Activated CD4-positive, alpha-beta T cell treated with anti-CD3 and anti-CD28 coated beads for 36 hours (primary cell): ENCODE measurements around the gene GP1BA. TPM values are rescaled to one million over a fixed set of nuclear protein-coding genes. Genes with fewer than 3 reads are reported as not detected.

ENCODE experiments used
- ATAC-seq: fragments of 200-7000 bp; cut with Tn5 transposase; one replicate; pipeline ENCODE4 v1.10.0; 2021; ENCODE audit warnings: mild to moderate bottlenecking, moderate library complexity
- CTCF ChIA-PET: fragments of 350-600 bp; sonication (Branson Sonifier 250); formaldehyde crosslinking; loops from one replicate; lab custom pipeline; 2021; ENCODE audit warnings: antibody characterized with exemption; lab: Charles Lee
- POLR2A ChIA-PET: fragments of 350-600 bp; sonication (Branson Sonifier 250); formaldehyde crosslinking; loops from one replicate; lab custom pipeline; 2021; ENCODE audit warnings: antibody characterized with exemption, inconsistent platforms; lab: Charles Lee
- DNase-seq: peaks from one replicate; pipeline ENCODE4 v3.0.0-alpha.2; 2020
- H3K27ac Mint-ChIP-seq: one replicate; pipeline ENCODE4 v1.8.0; 2021; ENCODE audit warnings: mixed read lengths
- H3K27me3 Mint-ChIP-seq: one replicate; pipeline ENCODE4 v1.8.0; 2021; ENCODE audit warnings: mixed read lengths
- H3K36me3 Mint-ChIP-seq: one replicate; pipeline ENCODE4 v1.8.0; 2021; ENCODE audit warnings: low read depth, mixed read lengths
- H3K4me1 Mint-ChIP-seq: one replicate; pipeline ENCODE4 v1.8.0; 2021; ENCODE audit warnings: mixed read lengths
- H3K4me3 Mint-ChIP-seq: one replicate; pipeline ENCODE4 v1.8.0; 2021; ENCODE audit warnings: mild to moderate bottlenecking, moderate library complexity, mixed read lengths
- H3K9me3 Mint-ChIP-seq: one replicate; pipeline ENCODE4 v1.8.0; 2021; ENCODE audit warnings: low read depth, mixed read lengths
- intact Hi-C, 2 experiments: fragments of 100-400 bp; cut with DNase I in 1 of 2; cut with micrococcal nuclease in 1 of 2; formaldehyde crosslinking; loops; one replicate each; pipeline versions ENCODE4 v1.14.2 to v1.15.1; 2022 to 2024; cut with DNase I, micrococcal nuclease
- total RNA-seq, 2 experiments: library from RNA; stranded (reverse); gene quantifications; one replicate each; pipeline ENCODE4 v1.2.3, GENCODE V29; 2021

Gene GP1BA
- total RNA-seq, 2 experiments from 2014 or later, result not detected

- intact Hi-C loops, result no loop called here
- Mint-ChIP-seq H3K4me3 (no peak overlapping the region), H3K36me3 (peaks cover 17% of the 10 kb centered on the region), H3K4me1 (peaks cover 9% of the 10 kb centered on the region), H3K27me3 (no peaks in the 10 kb centered on the region), H3K27ac (no peak overlapping the region), H3K9me3 (no peaks in the 10 kb centered on the region)
- no peak for DNase-seq
- ChIA-PET CTCF (interaction anchor here (0.5 to 0.6 kb wide), 2 partner anchors 16 to 316 kb away, joined by 3 read pairs; no protein-coding TSS in a partner anchor), POLR2A (no interaction called here)
- no peak for ATAC-seq
Observed at GRCh38 chr17:4896332-4897197, 35.5 kb upstream of the GP1BA start.

DNA sequence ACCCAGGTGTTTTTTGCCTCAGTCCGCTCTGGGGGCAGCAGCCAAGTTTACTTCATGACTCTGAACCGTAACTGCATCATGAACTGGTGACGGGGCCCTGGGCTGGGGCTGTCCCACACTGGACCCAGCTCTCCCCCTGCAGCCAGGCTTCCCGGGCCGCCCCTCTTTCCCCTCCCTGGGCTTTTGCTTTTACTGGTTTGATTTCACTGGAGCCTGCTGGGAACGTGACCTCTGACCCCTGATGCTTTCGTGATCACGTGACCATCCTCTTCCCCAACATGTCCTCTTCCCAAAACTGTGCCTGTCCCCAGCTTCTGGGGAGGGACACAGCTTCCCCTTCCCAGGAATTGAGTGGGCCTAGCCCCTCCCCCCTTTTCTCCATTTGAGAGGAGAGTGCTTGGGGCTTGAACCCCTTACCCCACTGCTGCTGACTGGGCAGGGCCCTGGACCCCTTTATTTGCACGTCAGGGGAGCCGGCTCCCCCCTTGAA is 34.8 kb upstream of the GP1BA start:
- Mint-ChIP-seq H3K4me3 (no peak overlapping the region), H3K27me3 (no peaks in the 10 kb centered on the region), H3K36me3 (peaks cover 15% of the 10 kb centered on the region), H3K27ac (no peak overlapping the region), H3K4me1 (peaks cover 11% of the 10 kb centered on the region), H3K9me3 (no peaks in the 10 kb centered on the region)
- no peak for ATAC-seq
- intact Hi-C loops, result no loop called here
- POLR2A ChIA-PET, result no interaction called here
- DNase-seq, result no peak
- CTCF ChIA-PET, result interaction anchor here (0.6 kb wide), 1 partner anchor 15 kb away, joined by 3 read pairs; no protein-coding TSS in a partner anchor

GRCh38 chr17:4897785-4898184 is 34.3 kb upstream of the GP1BA start:
- no peaks in the 10 kb centered on the region for H3K27me3 Mint-ChIP-seq
- ATAC-seq (no peak), DNase-seq (no peak)
- H3K9me3 Mint-ChIP-seq, result no peaks in the 10 kb centered on the region
- no peak overlapping the region for H3K27ac Mint-ChIP-seq
- peaks cover 13% of the 10 kb centered on the region for H3K36me3 Mint-ChIP-seq
- peak overlapping the region; percentile 51 for H3K4me3 Mint-ChIP-seq
- POLR2A ChIA-PET, result no interaction called here
- intact Hi-C loops, result loop anchor here in 1 of 2 experiments (2.0 kb wide), 1 partner anchor 51 kb away; the partner anchor contains the start of gene PFN1
- H3K4me1 Mint-ChIP-seq, result peaks cover 17% of the 10 kb centered on the region
- CTCF ChIA-PET, result no interaction called here

GRCh38 chr17:4898351-4898750 is 33.7 kb upstream of the GP1BA start:
- intact Hi-C loops, result loop anchor here in 1 of 2 experiments (2.0 kb wide), 1 partner anchor 50 kb away; the partner anchor contains the start of gene PFN1
- no peak overlapping the region for H3K27ac Mint-ChIP-seq

DNA sequence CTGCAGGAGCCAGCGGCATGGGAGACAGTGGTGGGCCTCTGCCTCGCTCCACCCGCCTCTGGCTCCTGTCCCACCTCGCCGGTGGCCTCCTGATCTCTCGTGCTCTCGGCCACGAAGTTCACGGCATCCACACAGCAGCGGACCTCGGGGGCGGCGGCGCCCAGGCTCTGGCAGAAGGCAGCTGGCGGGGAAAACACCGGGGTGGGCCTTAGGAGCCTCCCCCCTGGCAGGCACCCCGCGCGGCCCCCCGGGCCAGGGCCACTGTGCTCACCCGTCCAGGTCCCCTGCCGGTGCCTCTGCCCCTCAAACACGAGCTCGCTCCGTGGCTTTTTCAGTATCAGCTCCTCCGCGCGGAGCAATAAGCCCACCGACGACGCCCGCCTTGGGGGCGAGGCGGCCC is 33.1 kb upstream of the GP1BA start:
- H3K4me1 Mint-ChIP-seq, result peaks cover 26% of the 10 kb centered on the region
- POLR2A ChIA-PET, result interaction anchor here (0.8 to 2.3 kb wide), 3 partner anchors 41 to 250 kb away, joined by 3 to 8 read pairs (median 4); partner anchors contain the start of genes RNF167 and SLC25A11

More at GRCh38 chr17:4898351-4898750, 33.7 kb upstream of the GP1BA start:
- Mint-ChIP-seq H3K4me1 (peaks cover 22% of the 10 kb centered on the region), H3K36me3 (peaks cover 13% of the 10 kb centered on the region), H3K27me3 (no peaks in the 10 kb centered on the region), H3K4me3 (peak overlapping the region; percentile 51), H3K9me3 (no peaks in the 10 kb centered on the region)
- DNase-seq, result no peak
- ChIA-PET CTCF (no interaction called here), POLR2A (interaction anchor here (1.1 to 2.3 kb wide), 2 partner anchors 42 to 187 kb away, joined by 3 to 8 read pairs; partner anchors contain the start of genes RNF167 and SLC25A11)
- ATAC-seq, result no peak

GRCh38 chr17:4899341-4900230 is 32.5 kb upstream of the GP1BA start, which contains the start of gene C17orf107:
Gene C17orf107, plus strand, starts transcription at chr17:4899536. Its CDS starts 227 bp downstream, at chr17:4899763.
- Mint-ChIP-seq H3K36me3 (peaks cover 8% of the 10 kb centered on the region), H3K27ac (peak within 1 kb of the TSS; percentile 88), H3K27me3 (no peaks in the 10 kb centered on the region), H3K9me3 (no peaks in the 10 kb centered on the region), H3K4me3 (peak within 1 kb of the TSS; percentile 90), H3K4me1 (peaks cover 26% of the 10 kb centered on the region)
- intact Hi-C loops, result loop anchor here (1.0 to 5.0 kb wide), 14 partner anchors 49 to 538 kb away; partner anchors contain the start of genes ARRB2 (in 1 of the 2), C1QBP (in 1 of the 2), GLTPD2 (in 1 of the 2) and INCA1 (in 1 of the 2)
- ATAC-seq (peak; percentile 79), DNase-seq (peak; percentile 99)
- CTCF ChIA-PET, result interaction anchor here (0.5 to 2.1 kb wide), 15 partner anchors 10 to 1130 kb away, joined by 3 to 10 read pairs (median 4); partner anchors contain the start of genes ARRB2, RNF167 and SLC25A11
- POLR2A ChIA-PET, result interaction anchor here (0.8 to 2.3 kb wide), 3 partner anchors 41 to 250 kb away, joined by 3 to 8 read pairs (median 4); partner anchors contain the start of genes RNF167 and SLC25A11

More for the DNA sequence above, 33.1 kb upstream of the GP1BA start:
- H3K27ac Mint-ChIP-seq, result no peak overlapping the region
- DNase-seq (no peak), ATAC-seq (peak; percentile 0)
- H3K27me3 Mint-ChIP-seq, result no peaks in the 10 kb centered on the region
- intact Hi-C loops, result loop anchor here in 1 of 2 experiments (1.0 to 2.0 kb wide), 11 partner anchors 50 to 533 kb away; partner anchors contain the start of genes ARRB2, INCA1, KIF1C and MED11
- no peaks in the 10 kb centered on the region for H3K9me3 Mint-ChIP-seq
- H3K36me3 Mint-ChIP-seq, result peaks cover 13% of the 10 kb centered on the region
- CTCF ChIA-PET, result interaction anchor here (0.5 to 2.1 kb wide), 10 partner anchors 10 to 1129 kb away, joined by 3 to 10 read pairs (median 4); partner anchors contain the start of genes ARRB2, RNF167 and SLC25A11
- peak overlapping the region; percentile 90 for H3K4me3 Mint-ChIP-seq

DNA sequence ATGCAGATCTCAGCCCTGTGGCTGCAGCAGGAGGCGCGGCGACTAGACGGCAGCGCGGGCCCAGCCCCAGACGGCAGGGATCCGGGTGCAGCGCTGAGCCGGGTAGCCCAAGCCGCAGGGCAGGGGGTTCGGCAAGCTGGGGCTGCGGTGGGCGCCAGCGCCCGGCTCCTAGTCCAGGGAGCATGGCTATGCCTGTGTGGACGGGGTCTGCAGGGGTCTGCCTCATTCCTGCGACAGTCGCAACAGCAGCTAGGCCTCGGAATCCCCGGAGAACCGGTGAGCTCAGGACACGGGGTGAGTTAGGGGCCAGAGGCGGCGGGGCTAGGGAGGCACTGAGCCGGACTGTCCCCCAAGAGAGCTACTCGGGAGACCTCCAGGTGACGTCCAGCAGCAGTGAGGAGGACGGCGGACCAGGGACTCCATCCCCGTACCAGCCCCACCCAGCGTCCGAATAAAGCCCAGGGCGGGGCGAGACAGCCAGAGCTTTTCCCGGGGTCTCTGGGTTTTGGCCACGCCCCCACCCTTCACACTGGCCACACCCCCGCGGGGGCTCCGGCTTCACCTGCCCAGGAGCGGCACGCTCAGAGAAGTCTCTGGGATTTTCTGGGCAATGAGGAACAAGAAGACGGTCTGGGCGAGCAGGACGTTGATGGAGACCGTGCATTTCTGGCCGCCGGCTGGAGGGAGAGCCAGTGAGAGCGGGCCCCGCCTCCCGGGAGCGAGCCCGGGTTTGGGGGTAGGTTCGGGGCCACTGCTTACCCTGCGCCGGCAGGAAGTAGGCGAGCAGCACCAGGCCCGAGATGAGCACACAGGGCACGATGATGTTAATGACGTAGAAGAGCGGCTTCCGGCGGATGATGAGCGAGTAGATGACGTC is 31.6 kb upstream of the GP1BA start:
- Mint-ChIP-seq H3K4me3 (peak overlapping the region; percentile 90), H3K36me3 (peaks cover 5% of the 10 kb centered on the region), H3K9me3 (no peaks in the 10 kb centered on the region), H3K27ac (peak overlapping the region; percentile 78), H3K27me3 (no peaks in the 10 kb centered on the region), H3K4me1 (peaks cover 26% of the 10 kb centered on the region)
- DNase-seq, result peak; percentile 77
- intact Hi-C loops, result loop anchor here (5.0 kb wide), 3 partner anchors 113 to 537 kb away; partner anchors contain the start of genes C1QBP (in 1 of the 2), GLTPD2 (in 1 of the 2) and VMO1 (in 1 of the 2)
- CTCF ChIA-PET, result interaction anchor here (0.5 to 2.1 kb wide), 11 partner anchors 9 to 334 kb away, joined by 3 to 10 read pairs (median 4); partner anchors contain the start of gene ARRB2
- POLR2A ChIA-PET, result interaction anchor here (2.3 kb wide), 1 partner anchor 40 kb away, joined by 8 read pairs; the partner anchor contains the start of genes RNF167 and SLC25A11
- peak; percentile 38 for ATAC-seq

DNA sequence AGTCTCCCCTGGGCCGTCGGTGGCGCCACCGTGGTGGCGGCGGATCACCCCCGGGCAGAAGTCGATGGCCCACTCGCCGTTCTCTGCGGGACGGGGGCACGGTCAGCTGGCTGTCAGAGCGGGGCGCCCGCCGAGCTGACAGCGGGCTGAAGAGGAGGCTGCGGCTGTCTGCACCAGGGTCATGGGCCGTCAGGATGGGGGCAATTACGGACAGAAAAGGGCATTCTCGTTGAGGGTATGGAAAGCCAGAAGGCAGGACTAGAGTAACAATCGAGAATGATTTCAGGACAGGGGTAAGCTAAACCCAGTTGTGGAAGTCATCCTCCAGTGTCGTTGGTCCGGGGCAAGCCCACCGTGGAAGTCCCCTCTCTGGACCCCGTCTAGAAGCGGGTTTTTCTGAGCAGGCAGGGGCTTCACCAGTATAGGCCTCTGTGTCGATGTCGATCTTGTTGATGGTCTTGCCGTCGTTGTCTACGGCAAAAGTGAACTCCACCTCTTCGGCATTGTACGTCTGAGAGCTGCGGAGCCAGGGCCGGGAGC is 30.9 kb upstream of the GP1BA start:
- no peaks in the 10 kb centered on the region for H3K9me3 Mint-ChIP-seq
- CTCF ChIA-PET, result interaction anchor here (0.7 to 2.1 kb wide), 4 partner anchors 8 to 163 kb away, joined by 3 to 10 read pairs (median 3); no protein-coding TSS in a partner anchor
- no peak overlapping the region for H3K27ac Mint-ChIP-seq

More for the DNA sequence above, 30.9 kb upstream of the GP1BA start:
- POLR2A ChIA-PET, result no interaction called here
- ATAC-seq, result no peak
- H3K36me3 Mint-ChIP-seq, result peaks cover 5% of the 10 kb centered on the region
- peaks cover 26% of the 10 kb centered on the region for H3K4me1 Mint-ChIP-seq
- H3K27me3 Mint-ChIP-seq, result no peaks in the 10 kb centered on the region
- intact Hi-C loops, result loop anchor here (5.0 kb wide), 3 partner anchors 114 to 536 kb away; partner anchors contain the start of genes C1QBP (in 1 of the 2), GLTPD2 (in 1 of the 2) and VMO1 (in 1 of the 2)
- DNase-seq, result no peak
- H3K4me3 Mint-ChIP-seq, result peak overlapping the region; percentile 90
